GM12878 (cell line): ENCODE measurements around the gene MACROD2.

Experiments used
- ASH2L ChIP-seq: fragments of 300-600, 200-600 bp; sonication (generic); IDR thresholded peaks from 2 replicates; pipeline ENCODE4 v1.6.1; 2017; ENCODE audit warnings: low read depth, mild to moderate bottlenecking, borderline replicate concordance
- BCL11A ChIP-seq: IDR thresholded peaks from 2 replicates; pipeline ENCODE4 v1.6.1; 2011; ENCODE audit warnings: low read depth, low read length
- CREB1 ChIP-seq: IDR thresholded peaks from 2 replicates; pipeline ENCODE4 v1.6.1; 2012; ENCODE audit warnings: low read depth, mild to moderate bottlenecking, inconsistent platforms
- EP300 ChIP-seq, 2 experiments: fragments of 150-350 bp in 1 of 2; IDR thresholded peaks; 2 replicates each; pipeline ENCODE4 v1.6.1; 2011 to 2012; ENCODE audit warnings: low read depth in 2 of 2, low read length in 2 of 2, borderline replicate concordance in 1 of 2, improper control_type of control experiment in 1 of 2, inconsistent platforms in 1 of 2; ENCODE audit not compliant: control insufficient read depth in 1 of 2
- EZH2 ChIP-seq: IDR thresholded peaks from 2 replicates; pipeline ENCODE4 v1.6.1; 2012; ENCODE audit warnings: low read depth, mild to moderate bottlenecking, control low read depth, inconsistent platforms, low read length, borderline replicate concordance; ENCODE audit not compliant: control insufficient read depth
- HDGF ChIP-seq: fragments of 450-650 bp; IDR thresholded peaks from 2 replicates; pipeline ENCODE4 v1.6.1; 2016; ENCODE audit warnings: antibody characterized with exemption
- MAX ChIP-seq: IDR thresholded peaks from 2 replicates; pipeline ENCODE4 v1.6.1; 2012; ENCODE audit warnings: low read depth, low read length, improper control_type of control experiment
- NFIC ChIP-seq: IDR thresholded peaks from 2 replicates; pipeline ENCODE4 v1.6.1; 2012; ENCODE audit warnings: low read depth, mild to moderate bottlenecking, inconsistent platforms, low read length, moderate library complexity
- POLR2AphosphoS5 ChIP-seq: IDR thresholded peaks from 2 replicates; pipeline ENCODE4 v1.6.1; 2011; ENCODE audit warnings: mild to moderate bottlenecking, low read length, inconsistent platforms
- SIN3A ChIP-seq: IDR thresholded peaks from 2 replicates; pipeline ENCODE4 v1.6.1; 2012; ENCODE audit warnings: low read depth, low read length, improper control_type of control experiment
- SUPT20H ChIP-seq: IDR thresholded peaks from 2 replicates; pipeline ENCODE4 v1.6.1; 2011; ENCODE audit warnings: low read depth, mild to moderate bottlenecking, low read length, moderate library complexity, borderline replicate concordance; ENCODE audit not compliant: control insufficient read depth
- ZSCAN29 ChIP-seq: fragments of 450-650 bp; IDR thresholded peaks from 2 replicates; pipeline ENCODE4 v1.6.1; 2017; ENCODE audit warnings: mild to moderate bottlenecking, moderate library complexity
- TF ChIP-seq, protein P1 (sequence below), 3 experiments: IDR thresholded peaks in 2 of 3; conservative IDR thresholded peaks in 1 of 3; 2 replicates each; pipeline ENCODE4 v1.5.1; 2011; ENCODE audit warnings: low read depth in 3 of 3, low read length in 3 of 3, mild to moderate bottlenecking in 3 of 3, control low read depth in 2 of 3, moderate library complexity in 2 of 3, inconsistent platforms in 1 of 3, mixed read lengths in 1 of 3; ENCODE audit not compliant: control insufficient read depth in 2 of 3, insufficient read depth in 1 of 3; ENCODE audit errors: extremely low read depth in 1 of 3

- TF ChIP-seq, protein P1, sequence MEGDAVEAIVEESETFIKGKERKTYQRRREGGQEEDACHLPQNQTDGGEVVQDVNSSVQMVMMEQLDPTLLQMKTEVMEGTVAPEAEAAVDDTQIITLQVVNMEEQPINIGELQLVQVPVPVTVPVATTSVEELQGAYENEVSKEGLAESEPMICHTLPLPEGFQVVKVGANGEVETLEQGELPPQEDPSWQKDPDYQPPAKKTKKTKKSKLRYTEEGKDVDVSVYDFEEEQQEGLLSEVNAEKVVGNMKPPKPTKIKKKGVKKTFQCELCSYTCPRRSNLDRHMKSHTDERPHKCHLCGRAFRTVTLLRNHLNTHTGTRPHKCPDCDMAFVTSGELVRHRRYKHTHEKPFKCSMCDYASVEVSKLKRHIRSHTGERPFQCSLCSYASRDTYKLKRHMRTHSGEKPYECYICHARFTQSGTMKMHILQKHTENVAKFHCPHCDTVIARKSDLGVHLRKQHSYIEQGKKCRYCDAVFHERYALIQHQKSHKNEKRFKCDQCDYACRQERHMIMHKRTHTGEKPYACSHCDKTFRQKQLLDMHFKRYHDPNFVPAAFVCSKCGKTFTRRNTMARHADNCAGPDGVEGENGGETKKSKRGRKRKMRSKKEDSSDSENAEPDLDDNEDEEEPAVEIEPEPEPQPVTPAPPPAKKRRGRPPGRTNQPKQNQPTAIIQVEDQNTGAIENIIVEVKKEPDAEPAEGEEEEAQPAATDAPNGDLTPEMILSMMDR (IDR thresholded peaks at IDR 0.05 in 2 of 3, conservative IDR thresholded peaks at IDR 0.05 in 1 of 3; ENCODE audit: control insufficient read depth in 2 of 3, extremely low read depth in 1 of 3, insufficient read depth in 1 of 3, low read depth in 3 of 3, low read length in 3 of 3) = no peak
- no peak for TF ChIP-seq EZH2
- no peak for TF ChIP-seq BCL11A
- no peak for TF ChIP-seq MAX
- no peak for TF ChIP-seq SUPT20H
- TF ChIP-seq HDGF = no peak
- TF ChIP-seq SIN3A = no peak
- no peak for TF ChIP-seq ZSCAN29
- no peak for TF ChIP-seq CREB1
- TF ChIP-seq ASH2L = no peak
- TF ChIP-seq NFIC = no peak
- TF ChIP-seq EP300 (IDR thresholded peaks at IDR 0.05; ENCODE audit: borderline replicate concordance in 1 of 2, control insufficient read depth in 1 of 2, low read depth in 2 of 2, low read length in 2 of 2) = no peak
- TF ChIP-seq POLR2AphosphoS5 = no peak
These were observed 967.9 kb downstream of the MACROD2 start for GRCh38 chr20:14963262-14963663.
